ENCODE data around the gene KLK7.
"Not testable (repeated sequence)": the region's sequence is repeated elsewhere in the genome, so short reads cannot be mapped to it uniquely, and the experiment has no call there.

KLK7 gene

DNA sequence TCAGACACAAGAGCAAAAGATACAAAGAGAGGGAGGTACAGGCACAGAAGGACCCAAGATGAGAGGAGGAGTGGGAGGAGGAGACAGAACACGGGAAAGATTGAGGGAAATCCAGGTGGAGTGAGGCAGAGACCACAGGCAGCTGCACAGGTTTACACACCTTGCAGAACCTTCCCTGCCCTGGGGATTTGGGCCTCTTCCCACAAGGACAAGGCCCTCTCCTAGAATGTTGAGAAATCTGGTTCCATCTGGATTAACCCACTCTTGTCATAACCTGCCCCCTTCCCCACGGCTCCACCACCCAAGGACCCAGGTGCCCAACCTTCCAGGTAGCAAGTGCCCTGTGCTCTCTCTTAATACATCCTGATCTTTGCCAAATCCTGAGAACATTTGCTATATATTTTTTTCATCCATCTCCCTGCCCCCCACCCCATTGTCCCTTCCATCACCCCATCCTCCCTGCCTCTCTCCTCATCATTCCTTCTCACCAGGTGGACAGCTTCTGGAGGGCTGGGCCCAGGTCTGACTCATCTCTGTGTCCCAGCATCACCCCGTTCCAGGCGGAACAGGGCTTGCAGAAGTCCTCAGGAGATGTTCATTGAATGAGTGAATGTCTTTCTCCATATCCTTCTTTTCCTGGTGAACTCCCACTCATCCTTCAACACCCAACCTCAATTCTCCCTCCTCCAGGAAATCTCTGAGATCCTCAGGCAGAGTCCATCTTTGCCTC lies 26.5 kb upstream of the KLK7 start:
- no peak for DNase-seq

DNA sequence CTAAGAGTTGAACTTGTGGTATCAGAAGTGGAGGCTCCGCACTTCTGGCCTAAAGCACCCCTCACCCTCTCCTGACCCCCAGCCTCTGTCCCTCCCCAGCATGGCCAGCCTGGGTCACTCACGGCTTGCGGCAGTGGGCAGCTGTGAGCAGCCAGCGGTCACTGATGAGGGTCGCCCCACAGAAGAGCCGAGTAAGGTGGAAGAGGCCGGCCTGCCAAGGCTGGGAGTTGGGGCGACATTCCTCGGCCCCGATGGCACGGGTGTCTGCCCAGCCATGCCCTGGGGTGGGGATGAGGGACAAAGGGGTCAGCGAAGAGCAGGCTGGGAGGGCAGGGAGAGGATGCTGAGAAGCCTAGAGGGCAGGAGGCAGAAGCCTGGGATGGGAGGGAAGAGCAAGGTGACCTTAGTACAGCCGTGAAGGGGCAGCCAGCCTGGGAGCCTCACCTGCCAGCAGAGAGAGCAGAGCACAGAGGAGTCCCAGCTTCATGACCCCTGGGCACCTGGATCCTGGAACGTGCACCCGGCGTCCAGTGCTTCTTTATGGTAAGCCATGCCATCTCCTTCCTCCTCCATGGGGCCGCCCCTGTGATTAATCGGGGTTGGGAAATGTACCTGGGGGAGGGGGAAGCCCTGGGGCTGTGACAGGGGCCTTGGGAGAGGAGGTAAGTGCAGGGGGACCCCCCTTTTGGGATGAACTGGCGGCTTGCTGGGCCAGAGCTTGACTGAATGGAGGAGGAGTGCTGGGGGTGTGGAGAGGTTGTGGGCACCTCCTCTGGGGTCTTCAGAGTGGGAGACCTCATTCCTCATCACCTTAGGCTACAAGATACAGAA lies 25.6 kb upstream of the KLK7 start:
- no peak for DNase-seq

DNA sequence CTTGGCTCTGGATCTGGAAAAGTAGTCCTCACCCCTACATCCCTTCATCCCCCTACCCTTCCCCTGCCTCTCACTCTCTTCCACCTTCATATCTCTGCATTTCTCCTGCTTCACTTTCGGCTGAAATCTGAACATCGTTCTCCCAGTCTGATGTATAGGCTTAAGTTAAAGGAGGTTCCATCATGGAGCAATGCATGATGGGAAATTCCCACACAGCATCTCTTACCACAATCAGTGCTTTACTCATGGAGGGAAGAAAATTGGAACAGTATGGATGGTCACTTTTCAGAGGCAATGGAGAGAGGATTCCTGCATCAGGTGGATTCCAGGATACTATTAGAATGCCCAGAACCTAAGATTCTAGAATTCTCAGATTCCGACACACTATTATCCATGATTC lies 23.8 kb upstream of the KLK7 start:
- DNase-seq, result no peak

DNA sequence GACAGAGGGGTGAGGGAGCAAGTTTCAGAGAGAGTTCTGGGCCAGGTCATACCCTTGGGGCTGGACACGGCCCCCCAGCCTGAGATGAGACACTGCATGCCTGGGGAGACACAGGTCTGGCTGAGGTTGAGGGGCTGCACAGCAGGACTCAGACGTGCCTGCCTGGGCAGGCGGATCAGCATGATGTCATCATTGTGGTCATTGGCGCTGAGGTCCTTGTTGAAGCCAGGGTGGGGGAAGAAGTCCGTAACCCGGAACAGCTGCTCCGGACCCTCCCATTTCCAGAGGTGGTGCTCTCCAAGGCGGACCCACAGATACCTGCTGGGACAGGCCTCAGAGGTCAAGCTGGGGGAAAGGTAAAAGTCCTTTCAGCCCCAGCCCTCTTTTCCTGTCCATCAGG lies 22.7 kb upstream of the KLK7 start:
- no peak for DNase-seq

DNA sequence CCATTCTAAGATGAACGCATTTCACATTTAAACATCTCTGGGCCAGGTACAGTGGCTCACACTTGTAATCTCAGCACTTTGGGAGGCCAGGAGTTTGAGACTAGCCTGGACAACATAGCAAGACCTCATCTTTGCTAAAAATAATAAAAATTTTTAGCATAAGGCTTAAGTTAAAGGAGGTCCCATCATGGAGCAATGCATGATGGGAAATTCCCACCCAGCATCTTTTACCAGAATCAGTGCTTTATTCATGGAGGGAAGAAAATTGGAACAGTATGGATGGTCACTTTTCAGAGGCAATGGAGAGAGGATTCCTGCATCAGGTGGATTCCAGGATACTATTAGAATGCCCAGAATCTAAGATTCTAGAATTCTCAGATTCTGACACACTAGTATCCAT lies 21.5 kb upstream of the KLK7 start:
- DNase-seq, result no peak

DNA sequence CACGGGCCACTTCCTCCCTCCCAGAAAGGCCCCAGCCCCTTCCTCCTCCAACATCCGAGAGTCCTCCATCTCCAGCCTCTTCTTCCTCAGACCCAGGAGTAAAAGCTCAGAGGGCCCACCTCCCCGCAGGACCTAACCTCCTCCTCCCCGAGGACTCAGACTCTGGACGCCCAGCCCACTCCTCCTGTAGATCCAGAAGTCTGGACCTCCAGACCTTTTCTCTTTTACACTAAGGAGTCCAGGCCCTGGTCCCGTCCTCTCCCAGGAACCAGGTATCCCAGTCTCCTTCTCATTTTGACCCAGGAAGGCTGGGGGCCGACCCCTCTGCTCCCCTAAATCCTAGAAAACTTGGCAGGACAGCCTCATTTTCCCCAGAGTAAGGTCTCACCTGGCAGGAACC lies 19.6 kb upstream of the KLK7 start:
- no peak for DNase-seq

DNA sequence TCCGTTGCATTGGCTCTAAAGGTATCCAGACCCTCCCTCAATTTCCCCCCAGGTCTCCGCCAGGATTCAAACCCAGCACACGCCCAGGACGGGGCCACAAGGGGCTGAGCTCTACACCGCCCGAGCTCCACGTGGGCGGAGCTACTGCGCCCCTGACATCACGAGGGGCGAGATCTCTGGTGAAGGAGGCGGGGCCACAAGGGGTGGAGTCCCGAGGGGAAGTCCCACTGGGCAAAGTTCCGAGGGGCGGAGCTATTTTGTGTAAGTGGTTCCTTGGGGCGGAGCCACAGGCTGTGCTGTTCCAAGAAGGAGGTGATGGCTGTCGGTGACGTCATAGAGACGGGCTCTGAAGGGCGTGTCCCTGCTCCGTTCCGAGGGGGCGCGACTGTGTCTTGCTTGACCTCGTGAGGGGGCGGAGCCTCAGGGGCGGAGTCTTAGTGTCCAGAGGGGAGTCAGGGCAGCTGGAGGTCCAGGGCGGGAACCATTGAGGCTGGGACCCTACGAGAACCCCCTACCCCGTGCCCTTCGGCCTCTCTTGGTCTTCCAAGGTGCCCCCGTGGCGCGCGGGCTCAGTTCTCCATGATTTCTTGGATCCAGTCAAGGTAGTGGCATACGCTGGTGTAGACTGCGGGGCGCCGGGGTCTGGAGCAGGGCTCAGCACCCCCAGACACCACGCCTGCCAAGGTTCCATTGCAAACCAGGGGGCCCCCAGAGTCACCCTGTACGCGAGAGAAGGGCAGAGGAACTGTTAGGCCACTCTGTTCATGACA lies 19.0 kb upstream of the KLK7 start:
- no peak for DNase-seq

DNA sequence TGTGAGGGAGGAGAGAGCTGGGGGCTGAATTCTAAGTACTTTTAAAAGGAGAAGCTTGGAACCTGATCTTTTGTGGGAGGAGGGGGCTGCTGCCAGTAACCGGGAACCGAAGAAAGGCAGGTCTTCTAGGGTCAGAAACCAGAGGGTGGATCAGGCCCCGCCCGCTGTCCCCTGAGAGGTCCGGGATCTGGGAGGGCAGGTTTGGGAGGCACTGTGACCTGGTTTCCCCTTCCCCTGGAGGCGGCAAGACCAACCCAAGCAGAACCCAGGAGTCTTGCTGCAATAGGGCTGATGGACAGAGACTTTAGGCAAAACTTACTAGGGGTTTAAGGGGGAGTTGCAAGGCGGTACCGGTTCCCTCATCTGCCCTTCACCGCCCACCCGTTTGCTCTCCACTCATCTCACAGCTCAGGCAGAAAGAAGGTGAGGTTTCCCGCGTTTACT lies 18.4 kb upstream of the KLK7 start:
- DNase-seq, result no peak

DNA sequence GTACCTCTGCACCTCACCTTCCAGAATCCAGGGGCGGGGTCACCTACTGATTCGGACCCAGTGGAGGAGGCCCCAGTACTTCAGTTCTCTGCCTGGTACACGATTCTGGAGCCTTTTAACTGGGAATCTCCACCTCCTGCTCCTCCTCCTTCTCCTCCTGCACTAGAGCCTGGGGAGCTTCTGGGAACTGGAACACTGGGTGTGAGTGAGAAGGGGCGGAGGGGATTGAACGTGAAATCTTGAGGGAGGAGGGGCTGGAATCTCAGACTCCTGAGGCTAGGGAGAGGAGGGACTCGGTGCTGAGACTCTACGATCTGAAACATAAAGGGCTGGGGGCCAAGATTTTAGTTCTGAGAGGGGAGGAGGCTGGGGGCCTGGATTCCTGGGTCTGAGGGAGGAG lies 17.8 kb upstream of the KLK7 start, which contains the start of gene KLK8:
Gene KLK8, minus strand, starts transcription at position 90 of the 400 bp plus-strand sequence. CDS start 437 bp downstream, outside the sequence.
- DNase-seq, result no peak

DNA sequence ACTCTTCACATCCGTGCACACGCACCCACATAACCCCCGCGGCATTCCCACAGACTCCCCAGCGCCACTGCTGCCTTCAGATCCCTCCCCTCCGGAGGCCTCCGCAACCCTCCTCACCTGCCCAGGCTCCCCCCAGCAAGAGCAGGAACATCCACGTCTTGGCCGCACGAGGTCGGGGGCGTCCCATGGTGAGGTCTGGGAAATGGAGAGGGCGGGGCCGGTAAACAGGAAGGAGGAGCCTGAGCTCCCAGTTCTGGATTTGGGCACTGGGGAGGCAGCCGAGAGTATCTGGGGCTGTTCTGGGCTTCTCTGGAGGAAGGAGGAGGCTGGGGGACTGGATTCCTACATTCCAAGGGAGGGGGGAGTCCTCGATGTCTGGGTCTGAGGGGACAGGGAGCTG lies 17.3 kb upstream of the KLK7 start:
- DNase-seq, result no peak

DNA sequence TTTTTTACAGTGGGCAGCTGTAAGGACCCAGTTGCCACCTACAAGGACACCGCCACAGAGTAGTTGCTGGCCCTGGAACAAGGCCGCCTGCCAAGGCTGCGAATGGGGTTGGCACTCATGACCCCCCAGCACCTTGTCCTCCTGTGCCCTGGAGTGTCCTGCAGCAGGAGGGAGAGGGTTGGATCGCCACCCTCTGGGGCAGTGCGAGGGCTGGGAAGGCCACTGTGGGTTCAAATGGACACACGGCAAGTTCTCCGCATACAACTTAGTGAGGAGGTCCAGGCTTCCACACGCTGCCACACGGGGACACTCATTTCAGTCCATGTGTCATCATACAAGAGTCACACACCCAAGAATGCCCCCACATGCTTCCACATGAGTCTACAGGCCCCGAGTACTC lies 16.7 kb upstream of the KLK7 start:
- DNase-seq, result no peak

DNA sequence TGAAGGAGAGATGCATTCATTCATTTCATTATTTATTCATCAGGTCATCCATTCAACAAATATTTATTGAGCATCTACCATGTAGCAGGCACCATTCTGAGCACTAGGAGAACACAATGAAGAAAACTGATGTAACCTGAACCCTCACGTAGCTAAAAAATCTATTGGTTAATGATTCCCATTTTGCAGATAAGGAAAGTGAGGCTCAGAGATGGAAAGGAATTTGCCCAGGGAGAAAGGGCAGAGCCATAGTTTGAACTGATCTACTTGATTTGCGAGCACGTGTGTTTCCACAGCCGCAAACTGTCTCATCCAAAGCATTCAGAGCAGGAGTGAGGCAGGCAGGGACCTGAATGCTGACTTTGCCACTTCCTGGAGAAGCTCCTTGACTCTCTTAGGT lies 15.0 kb upstream of the KLK7 start:
- DNase-seq, result no peak

DNA sequence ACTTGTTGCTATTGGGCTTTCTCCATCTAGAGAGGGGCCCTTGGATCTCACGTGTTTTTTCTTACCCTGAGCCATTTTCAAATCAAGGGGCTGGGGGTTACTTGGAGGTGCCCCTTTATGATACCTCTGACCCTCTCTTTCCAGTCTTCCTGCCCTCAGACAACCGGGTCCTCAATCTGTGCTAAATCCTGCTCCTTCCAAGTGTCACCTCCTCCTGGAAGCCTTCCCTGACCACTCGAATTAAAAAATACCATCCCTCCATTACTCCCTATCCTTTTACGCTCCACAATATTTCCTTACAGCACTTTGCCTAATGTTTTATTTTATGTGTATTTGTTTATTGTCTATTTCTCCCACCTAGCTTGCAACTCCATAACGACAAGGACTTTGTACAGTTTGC lies 14.3 kb upstream of the KLK7 start:
- no peak for DNase-seq

DNA sequence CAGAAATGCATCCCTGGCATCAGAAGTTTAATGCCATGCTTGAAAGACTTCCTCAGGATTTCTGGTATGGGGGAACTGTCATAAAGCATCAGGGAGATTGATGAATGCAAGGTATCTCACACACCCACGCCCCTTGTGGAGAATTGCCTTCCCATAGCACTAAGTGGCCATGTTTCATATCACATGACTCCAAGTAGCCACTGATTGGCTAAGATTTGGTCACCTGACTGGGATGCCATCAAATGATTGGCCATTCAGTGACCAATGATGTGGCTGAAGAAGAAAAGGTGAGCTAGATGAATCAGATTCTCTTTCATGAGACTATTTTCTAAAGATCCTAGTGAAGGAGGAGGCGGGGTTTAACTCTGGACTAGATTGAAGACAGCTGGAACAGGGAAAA lies 10.4 kb upstream of the KLK7 start:
- DNase-seq, result no peak

DNA sequence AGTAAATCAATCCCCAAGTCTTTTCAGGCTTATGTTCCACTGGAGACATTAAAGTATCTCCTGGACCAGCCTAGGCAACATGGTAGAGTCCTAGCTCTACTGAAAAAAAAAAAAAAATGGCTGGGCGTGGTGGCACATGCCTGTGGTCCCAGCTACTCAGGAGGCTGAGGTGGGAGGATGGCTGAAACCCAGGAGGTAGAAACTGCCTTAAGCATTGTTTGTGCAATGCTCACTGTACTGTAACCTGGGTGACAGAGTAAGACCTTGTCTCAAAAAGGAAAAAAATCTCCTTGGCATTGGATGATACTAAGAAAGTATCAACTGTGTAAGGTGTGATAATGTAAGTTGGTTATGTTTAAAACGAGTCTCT lies 8.9 kb upstream of the KLK7 start:
- DNase-seq, result no peak

DNA sequence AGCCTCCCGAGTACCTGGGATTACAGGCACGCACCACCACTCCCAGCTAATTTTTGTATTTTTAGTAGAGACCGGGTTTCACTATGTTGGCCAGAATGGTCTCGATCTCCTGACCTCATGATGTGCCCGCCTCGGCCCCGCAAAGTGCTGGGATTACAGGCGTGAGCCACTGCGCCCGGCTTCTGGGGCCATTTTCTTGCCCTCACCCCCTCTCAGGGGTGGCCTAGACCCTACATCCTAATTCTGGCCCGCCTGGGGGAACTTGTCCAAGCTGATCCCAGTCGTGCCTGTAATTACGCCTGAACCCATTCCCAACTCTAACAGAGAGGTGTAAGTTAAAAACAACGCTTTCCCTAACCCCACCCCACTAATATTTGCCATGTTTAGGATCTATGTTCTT lies 699 bp upstream of the KLK7 start:
- not testable (repeated sequence) for DNase-seq

DNA sequence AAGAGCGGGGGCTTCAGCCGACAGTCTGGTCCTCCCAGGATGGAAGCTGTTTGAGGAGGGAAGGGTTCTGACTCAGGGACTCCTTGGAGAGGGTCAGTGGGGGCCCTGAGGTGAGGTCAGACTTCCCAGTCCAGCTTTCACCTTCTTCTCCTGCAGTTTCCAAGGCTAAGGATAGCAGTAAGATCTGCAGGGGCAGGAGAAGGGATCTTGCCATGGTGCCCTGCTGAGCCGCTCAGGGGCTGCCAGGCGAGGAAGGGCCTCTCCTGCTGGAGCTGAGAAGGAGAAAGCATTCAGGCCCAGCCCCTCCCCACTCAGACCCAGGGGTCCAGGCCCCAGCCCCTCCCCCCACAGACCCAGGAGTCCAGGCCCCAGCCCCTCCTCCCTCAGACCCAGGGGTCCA lies 1.5 kb downstream of the KLK7 start:
- no peak for DNase-seq

DNA sequence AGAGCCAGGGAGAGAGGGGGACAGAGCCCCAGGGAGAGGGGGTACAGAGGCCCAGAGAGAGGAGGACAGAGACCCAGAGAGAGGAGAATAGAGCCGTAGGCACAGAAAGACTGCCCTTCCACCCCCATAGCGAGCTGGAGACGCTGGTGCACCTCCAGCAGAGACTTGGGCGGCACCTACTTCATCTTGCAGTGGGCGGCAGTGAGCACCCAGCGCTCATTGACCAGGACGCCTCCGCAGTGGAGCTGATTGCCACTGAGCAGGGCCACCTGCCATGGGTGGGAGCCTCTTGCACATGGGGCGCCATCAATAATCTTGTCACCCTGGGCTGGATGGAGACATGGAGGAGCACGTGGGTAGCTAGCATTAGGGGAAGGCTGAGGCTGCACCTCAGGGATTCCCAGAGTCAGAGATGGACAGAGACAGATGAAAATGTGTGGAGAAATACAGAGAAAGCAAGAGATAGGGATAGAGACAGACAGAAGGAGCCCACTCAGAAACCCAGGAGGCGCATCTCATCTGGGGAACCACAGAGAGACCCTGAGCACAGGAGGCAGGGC lies 2.0 kb downstream of the KLK7 start:
- no peak for DNase-seq

DNA sequence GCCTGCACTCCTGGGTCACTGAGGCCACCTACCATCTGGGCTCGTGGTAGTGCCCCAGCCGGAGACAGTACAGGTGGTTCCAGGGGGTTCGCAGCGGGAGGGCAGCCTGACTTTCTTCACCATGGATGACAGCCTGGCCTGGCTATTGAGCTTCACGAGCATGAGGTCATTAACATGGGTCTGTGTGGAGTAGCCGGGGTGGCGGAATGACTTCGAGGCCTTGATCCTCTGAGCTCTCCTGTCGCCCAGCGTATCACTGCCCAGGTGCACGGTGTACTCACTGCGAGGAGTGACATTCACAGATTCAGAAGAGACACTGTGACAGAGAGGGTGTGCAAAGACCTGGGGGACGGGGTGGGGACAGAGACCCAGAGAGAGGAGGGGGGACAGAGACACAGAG lies 3.5 kb downstream of the KLK7 start:
- DNase-seq, result no peak

DNA sequence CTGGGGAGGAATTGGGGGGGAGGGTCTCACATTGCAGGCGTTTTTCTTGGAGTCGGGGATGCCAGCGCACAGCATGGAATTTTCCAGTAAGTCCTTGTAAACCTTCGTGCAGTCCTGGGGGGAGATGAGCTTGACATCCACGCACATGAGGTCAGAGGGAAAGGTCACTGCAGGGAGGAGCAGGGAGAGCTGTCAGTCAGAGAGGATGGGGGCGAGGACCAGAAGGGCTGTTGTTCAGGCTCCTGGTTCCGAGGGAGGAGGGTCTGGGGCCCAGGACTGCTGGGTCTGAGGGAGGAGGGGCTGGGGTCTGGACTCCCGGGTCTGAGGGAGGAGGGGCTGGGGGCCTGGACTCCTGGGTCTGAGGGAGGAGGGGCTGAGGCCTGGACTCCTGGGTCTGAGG lies 4.0 kb downstream of the KLK7 start:
- no peak for DNase-seq

DNA sequence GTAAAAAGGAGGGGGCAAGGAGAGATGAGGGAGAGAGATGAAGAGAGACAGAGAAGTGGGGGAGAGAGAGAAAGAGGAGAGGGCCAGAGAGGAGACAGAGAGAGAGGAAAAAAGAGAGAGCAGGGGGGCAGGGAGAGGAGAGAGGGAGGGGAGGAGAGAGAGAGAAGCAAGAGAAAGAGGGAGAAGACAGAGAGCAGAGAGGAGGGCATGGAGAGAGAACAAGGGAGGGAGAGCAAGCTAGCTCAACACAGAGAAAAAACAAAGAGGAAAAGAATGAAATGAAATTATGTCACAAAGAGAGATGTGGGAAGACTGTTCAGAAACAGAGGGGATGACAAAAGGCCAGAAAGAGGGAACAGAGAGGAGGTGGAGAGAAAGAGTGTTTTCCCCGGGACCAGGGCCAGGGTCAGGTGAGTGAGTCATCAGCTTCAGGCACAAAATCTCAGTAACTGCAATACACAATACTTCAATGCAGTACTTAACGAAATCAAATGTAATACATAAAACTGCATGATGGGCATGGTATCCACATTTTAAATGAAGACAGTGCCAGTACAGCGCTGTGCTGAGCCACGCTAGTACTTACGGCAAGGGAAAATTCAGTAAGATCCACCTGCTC lies 4.8 kb downstream of the KLK7 start:
- DNase-seq, result no peak

DNA sequence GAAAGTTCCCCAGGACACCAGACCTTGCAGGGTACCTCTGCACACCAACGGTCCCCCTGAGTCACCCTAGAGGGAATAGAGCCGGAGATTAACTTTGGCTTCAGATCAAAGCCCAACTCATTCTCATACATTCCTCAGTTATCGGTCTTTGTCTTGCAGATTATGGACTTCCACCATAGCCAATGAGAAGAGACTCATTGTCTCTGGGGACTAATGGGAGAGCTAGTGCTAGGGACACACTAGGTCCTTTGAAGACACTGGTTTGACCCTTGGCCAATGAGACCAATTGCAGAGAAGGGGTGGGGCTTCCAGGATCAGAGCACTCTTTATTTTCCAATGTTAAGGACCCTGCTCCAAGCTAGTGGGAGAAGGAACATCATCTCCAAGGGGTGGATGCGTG lies 6.1 kb downstream of the KLK7 start:
- DNase-seq, result no peak

DNA sequence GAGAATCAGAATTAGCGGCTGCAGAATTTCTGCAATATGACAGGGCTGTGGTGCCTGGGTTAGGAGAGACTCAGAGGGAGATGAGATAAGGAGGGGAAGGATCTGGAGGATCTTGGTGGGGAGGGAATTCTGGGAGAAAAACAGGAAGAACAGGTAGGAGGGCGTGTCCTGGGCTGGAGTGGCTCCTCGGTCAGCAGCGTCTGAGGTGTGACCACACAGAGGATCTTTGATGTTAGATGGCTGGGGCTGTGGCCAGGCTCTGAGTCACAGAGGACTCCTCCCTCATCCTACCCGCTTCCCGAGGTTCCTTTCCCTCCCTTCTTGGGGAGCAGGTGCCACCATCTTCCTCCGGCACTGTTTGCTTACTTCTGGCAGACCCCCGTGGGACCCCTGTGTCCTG lies 8.0 kb downstream of the KLK7 start:
- DNase-seq, result no peak

Measured in activated CD4-positive, alpha-beta T cell treated with anti-CD3 and anti-CD28 coated beads, Interleukin-2, amount 50 U/mL, for 1 hour (primary cell).